Measurements from ENCODE around the gene PHKB.
"Not testable (repeated sequence)": the region's sequence is repeated elsewhere in the genome, so short reads cannot be mapped to it uniquely, and the experiment has no call there.

The PHKB gene

GRCh38 chr16:47519037-47519436 is 57.9 kb downstream of the PHKB start:
- FAIRE-seq: no peak

DNA sequence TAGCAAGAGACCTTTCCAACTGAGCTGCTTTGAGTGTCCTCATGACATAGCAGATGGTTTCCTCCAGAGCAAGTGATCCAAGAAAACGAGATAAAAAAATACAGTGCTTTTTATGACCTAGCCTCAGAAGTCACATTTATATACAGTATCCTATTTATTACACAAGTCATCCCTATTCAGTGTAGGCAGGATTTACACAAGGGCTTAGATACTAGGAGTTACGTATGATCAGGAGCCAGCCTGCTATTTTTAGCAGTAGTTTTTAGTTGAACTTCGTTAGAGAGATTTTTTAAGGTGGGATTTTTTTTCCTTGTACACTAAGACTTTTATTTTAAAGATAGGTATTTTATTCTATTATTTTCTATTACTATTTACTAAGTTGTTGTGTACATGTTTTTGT is 58.4 kb downstream of the PHKB start:
- FAIRE-seq: no peak

- no peak for FAIRE-seq
Observed at GRCh38 chr16:47519996-47520679, 59.0 kb downstream of the PHKB start.

DNA sequence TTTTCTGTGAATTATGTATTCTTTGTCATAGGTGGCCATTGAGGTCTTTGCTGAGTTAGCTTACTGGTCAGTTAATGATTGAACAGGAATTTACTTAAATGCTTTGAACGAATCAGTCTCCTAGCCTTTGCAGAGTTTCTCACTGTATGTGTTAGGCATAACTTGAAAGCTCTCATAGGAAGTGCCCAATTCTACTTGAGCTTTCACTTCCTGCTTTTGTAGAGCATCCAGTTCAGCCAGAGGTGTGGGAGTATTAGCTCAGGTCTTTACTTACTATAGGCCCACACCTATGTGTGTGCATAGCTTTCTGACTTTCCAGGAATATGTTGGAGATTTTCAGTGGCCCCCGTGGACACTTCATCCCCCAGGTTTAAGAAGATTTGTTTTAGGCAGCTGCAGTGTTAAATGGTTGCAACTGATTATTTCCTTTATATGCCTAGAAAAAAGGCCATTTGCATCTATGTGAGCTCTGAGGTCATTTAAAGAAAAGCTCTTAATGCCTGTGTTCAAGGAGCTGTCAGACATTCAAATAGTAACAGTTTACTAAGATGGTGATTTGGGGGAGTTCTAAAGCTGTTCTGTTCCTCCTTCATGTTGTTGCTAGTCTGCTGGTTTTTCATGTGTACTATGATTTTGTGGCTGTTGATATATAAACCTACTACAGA is 62.3 kb downstream of the PHKB start:
- no peak for FAIRE-seq

- FAIRE-seq: no peak
Observed at GRCh38 chr16:47524007-47524405, 62.9 kb downstream of the PHKB start.

GRCh38 chr16:47528431-47528830 is 67.3 kb downstream of the PHKB start:
- FAIRE-seq: no peak

GRCh38 chr16:47533744-47534292 is 72.7 kb downstream of the PHKB start:
- FAIRE-seq: no peak

DNA sequence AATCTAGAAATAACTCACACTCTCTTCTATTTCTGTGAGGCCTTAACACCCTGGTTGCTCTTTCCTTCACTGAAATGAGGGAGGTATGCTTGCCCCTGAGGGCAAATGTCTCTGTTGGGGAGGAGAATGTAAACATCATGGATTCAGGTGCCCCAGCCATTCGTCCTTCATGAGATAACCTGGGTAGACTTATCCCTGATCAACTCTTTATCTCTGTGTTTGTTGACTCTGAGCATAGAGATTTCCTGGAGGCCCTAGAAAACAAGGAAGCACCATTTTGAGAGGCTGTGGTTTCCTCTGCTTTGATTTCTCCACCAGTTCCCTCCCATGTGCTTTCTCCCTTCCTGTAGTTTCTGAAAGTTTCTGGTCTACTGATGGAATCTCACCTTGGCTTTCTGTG is 77.3 kb downstream of the PHKB start:
- no peak for FAIRE-seq

- not testable (repeated sequence) for FAIRE-seq
Observed at GRCh38 chr16:47539707-47540670, 78.9 kb downstream of the PHKB start.

GRCh38 chr16:47541135-47541534 is 80.0 kb downstream of the PHKB start:
- FAIRE-seq: not testable (repeated sequence)

DNA sequence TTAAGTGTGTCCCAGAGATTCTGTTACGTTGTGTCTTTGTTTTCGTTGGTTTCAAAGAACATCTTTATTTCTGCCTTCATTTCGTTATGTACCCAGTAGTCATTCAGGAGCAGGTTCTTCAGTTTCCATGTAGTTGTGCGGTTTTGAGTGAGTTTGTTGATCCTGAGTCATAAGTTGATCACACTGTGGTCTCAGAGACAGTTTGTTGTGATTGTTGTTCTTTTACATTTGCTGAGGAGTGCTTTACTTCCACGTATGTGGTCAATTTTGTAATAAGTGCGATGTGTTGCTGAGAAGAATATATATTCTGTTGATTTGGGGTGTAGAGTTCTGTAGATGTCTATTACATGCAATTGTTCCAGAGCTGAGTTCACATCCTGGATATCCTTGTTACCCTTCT is 83.1 kb downstream of the PHKB start:
- FAIRE-seq: not testable (repeated sequence)

DNA sequence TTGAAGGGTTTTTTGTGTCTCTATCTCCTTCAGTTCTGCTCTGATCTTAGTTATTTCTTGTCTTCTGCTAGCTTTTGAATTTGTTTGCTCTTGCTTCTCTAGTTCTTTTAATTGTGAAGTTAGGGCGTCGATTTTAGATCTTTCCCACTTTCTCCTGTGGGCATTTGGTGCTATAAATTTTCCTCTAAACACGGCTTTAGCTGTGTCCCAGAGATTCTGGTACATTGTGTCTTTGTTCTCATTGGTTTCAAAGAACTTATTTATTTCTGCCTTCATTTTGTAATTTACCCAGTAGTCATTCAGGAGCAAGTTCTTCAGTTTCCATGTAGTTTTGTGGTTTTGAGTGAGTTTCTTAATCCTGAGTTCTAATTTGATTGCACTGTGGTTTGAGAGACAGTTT is 90.1 kb downstream of the PHKB start:
- FAIRE-seq: not testable (repeated sequence)

DNA sequence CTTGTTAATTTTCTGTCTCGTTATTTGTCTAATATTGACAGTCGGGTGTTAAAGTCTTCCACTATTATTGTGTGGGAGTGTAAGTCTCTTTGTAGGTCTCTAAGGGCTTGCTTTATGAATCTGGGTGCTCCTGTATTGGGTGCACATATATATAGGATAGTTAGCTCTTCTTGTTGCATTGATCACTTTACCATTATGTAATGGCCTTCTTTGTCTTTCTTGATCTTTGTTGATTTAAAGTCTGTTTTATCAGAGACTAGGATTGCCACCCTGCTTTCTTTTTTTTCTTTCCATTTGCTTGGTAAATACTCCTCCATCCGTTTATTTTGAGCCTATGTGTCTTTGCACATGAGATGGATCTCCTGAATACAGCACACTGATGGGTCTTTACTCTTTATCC is 90.6 kb downstream of the PHKB start:
- not testable (repeated sequence) for FAIRE-seq

DNA sequence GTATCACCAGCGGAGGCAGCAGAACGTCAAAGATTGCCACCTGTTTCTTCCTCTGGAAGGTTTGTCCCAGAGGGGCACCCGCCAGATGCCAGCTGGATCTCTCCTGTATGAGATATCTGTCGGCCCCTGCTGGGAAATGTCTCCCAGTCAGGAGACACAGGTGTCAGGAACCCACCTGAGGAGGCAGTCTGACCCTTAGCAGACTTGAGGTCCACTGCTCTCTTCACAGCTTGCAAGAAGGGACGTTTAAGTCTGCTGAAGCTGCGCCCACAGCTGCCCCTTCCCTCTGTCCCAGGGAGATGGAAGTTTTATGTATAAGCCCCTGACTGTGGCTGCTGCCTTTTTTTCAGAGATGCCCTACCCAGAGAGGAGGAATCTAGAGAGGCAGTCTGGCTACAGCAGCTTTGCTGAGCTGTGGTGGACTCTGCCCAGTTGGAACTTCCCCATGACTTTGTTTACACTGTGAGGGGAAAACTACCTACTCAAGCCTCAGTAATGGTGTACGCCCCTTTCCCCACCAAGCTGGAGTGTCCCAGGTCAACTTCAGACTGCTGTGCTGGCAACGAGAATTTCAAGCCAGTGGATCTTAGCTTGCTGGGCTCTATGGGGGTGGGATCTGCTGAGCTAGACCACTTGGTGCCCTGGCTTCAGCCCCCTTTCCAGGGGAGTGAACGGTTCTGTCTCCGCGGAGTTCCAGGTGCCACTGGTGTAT is 92.9 kb downstream of the PHKB start:
- FAIRE-seq: no peak

- FAIRE-seq: not testable (repeated sequence)
Observed at GRCh38 chr16:47554587-47554986, 93.5 kb downstream of the PHKB start.

DNA sequence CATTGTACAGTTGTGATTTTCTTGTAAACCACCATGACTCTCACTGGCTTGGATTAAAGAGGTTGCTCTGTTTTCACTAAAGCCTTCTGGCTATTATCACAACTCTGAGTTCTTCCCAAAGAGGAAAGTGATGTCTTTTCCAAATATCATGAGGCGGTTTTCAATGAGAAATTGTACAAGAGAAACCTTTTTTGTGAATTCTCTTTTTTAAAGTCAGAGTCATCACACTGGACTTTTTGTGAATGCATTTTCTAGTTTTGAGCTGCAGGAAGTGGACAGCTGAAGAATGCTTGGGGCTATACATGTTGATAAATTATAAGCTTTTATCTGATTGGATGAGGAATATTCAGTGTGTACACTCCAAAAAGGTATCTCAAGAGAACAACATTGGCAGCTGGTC is 100.2 kb downstream of the PHKB start:
- no peak for FAIRE-seq

DNA sequence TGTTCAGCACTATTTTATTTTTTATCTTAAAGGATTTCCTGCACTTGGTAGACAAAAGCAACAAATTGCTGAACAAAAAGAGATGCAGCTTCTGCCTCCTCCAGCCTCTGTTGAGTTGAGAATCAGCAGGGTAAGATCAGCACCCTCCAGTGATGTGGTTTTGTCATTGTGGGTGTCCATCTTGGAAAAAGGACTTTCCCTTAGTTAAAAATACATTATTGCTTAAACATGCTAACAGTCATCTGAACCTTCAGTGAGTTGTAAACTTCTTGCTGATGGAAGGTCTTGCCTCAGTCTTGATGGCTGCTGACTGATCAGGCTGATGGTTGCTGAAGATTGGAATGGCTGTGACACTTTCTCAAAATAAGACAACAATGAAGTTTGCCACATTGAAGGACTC is 101.2 kb downstream of the PHKB start:
- FAIRE-seq: no peak

DNA sequence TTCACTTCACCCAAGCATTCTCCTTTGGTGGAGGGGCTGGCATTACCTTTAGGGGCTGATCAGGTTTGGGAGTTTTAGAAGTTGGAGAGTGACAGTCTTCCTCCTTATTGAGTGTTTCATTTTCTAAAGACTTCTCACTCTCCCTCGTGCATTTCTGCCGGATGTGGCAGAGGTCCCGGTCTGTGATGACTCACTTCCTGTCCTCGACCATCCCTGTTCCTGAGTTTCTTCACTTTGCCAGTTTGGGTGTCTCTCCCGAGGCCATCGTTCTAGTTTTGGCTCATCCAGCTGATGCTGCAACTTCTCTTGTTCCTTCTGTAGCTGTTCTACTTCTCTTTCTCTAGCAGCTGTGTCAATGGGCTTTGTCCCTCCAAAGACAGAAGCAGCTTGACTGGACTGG is 104.3 kb downstream of the PHKB start:
- no peak for FAIRE-seq

DNA sequence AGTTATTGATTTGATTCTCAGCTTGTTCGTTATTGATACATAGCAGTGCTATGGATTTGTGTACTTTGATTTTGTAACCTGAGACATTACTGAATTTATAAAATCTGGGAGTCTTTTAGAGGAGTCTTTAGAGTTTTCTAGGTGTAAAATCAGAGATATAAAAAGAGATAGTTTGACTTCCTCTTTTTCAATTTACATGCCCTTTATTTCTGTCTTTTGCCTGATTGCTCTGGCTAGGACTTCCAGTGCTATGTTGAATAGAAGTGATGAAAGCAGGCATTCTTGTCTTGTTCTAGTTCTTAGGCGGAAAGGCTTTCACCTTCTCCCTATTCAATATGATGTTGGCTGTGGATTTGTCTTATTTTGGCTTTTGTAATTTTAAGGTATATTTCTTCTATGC is 106.2 kb downstream of the PHKB start:
- no peak for FAIRE-seq

GRCh38 chr16:47568351-47568750 is 107.2 kb downstream of the PHKB start:
- no peak for FAIRE-seq

DNA sequence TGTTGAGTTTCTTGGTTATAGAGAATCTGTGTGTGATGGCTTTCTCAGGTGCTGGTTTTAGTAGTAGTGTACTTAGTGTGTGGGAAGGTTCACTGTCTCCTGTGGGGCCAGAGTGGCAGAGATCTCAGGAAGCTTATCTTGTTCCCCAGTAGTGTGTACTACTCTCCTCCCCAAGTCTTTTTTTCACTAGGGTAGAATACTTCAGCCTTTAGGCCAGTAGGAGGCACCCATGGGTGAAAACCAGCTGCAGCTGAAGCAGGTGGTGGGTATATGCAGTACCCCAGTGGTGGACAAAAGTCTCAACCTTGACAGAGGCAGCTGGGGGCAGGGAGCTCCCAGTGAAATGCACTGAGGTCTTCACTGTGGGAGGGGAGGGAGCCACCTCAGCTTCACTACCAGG is 109.9 kb downstream of the PHKB start:
- FAIRE-seq: no peak

DNA sequence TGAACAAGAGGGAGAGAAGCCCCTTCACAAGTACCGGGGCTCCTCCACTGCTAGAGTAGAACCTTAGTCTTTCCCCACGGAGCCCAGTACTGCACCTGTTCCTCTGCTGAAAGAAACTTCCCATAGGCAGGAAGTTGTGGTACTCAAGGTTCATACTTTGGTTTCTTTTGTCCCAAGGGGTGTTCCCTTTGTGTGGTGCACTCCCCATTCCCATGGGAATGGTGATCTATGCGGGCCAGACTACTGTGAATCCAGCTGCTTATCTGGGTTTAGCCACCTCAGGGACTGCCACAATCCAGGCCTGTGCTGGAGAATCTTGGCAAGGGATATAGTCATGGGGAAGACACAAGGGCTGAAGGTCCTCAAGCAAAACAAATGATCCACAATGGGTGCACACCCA is 110.6 kb downstream of the PHKB start:
- no peak for FAIRE-seq

Data from G401.6 (cell line).